ENCODE measurements around the gene PAAF1. TPM values are rescaled to one million over a fixed set of nuclear protein-coding genes. Genes with fewer than 3 reads are reported as not detected.

The PAAF1 gene
- total and polyA plus RNA-seq, 8 donors, result 8.0 to 15.9 (median 11.4) TPM

GRCh38 chr11:73961321-73961720 is 84.5 kb downstream of the PAAF1 start:
- no peak for TF ChIP-seq CTCF (IDR thresholded peaks at IDR 0.05)
- Histone ChIP-seq H3K27ac (no peak overlapping the region), H3K27me3 (no peaks in the 10 kb centered on the region), H3K36me3 (no peaks in the 10 kb centered on the region), H3K4me1 (no peaks in the 10 kb centered on the region), H3K9me3 (no peaks in the 10 kb centered on the region), H3K4me3 (no peak overlapping the region)
- peak in 1 of 4 donors; percentile 12 for ATAC-seq
- DNase-seq, result no peak
- 63% methylated on average over 4 of the region's 4 CpGs for WGBS, 2 donors
- FAIRE-seq, result no peak
- intact Hi-C loops (cut with DNase I), result loop anchor here in 1 of 3 donors (10.0 kb wide), 1 partner anchor 113 kb away; no protein-coding TSS in a partner anchor

- intact Hi-C loops (cut with DNase I), result loop anchor here in 1 of 3 donors (10.0 kb wide), 1 partner anchor 113 kb away; no protein-coding TSS in a partner anchor
Measured at GRCh38 chr11:73962101-73962705, 85.4 kb downstream of the PAAF1 start.

GRCh38 chr11:73963861-73964260 is 87.1 kb downstream of the PAAF1 start:
- no peak overlapping the region for H3K27ac ChIP-seq
- H3K4me3 ChIP-seq, result no peak overlapping the region
- 68 to 71% methylated on average over 8 of the region's 8 CpGs for WGBS, 2 donors
- intact Hi-C loops (cut with DNase I), result loop anchor here in 1 of 3 donors (10.0 kb wide), 1 partner anchor 111 kb away; no protein-coding TSS in a partner anchor
- no peaks in the 10 kb centered on the region for H3K4me1 ChIP-seq
- no peak for ATAC-seq
- TF ChIP-seq CTCF (IDR thresholded peaks at IDR 0.05), result no peak
- H3K27me3 ChIP-seq, result no peaks in the 10 kb centered on the region
- H3K9me3 ChIP-seq, result no peaks in the 10 kb centered on the region
- H3K36me3 ChIP-seq, result no peaks in the 10 kb centered on the region
- no peak for DNase-seq
- no peak for FAIRE-seq

More at GRCh38 chr11:73962101-73962705, 85.4 kb downstream of the PAAF1 start:
- no peaks in the 10 kb centered on the region for H3K36me3 ChIP-seq
- H3K4me1 ChIP-seq, result no peaks in the 10 kb centered on the region
- H3K9me3 ChIP-seq, result no peaks in the 10 kb centered on the region
- no peak for ATAC-seq
- 68 to 82% methylated on average over 7 of the region's 7 CpGs for WGBS, 2 donors
- H3K4me3 ChIP-seq, result no peak overlapping the region
- peak in 1 of 6 donors; percentile 3 for DNase-seq
- no peaks in the 10 kb centered on the region for H3K27me3 ChIP-seq
- no peak for TF ChIP-seq CTCF (IDR thresholded peaks at IDR 0.05)
- no peak overlapping the region for H3K27ac ChIP-seq
- no peak for FAIRE-seq

- no peak overlapping the region for H3K4me3 ChIP-seq
- no peak for ATAC-seq
- no peaks in the 10 kb centered on the region for H3K9me3 ChIP-seq
- no peak for FAIRE-seq
- no peaks in the 10 kb centered on the region for H3K27me3 ChIP-seq
- no peaks in the 10 kb centered on the region for H3K4me1 ChIP-seq
- no peak for TF ChIP-seq CTCF (IDR thresholded peaks at IDR 0.05)
- intact Hi-C loops (cut with DNase I), result loop anchor here in 1 of 3 donors (10.0 kb wide), 1 partner anchor 110 kb away; no protein-coding TSS in a partner anchor
- H3K27ac ChIP-seq, result no peak overlapping the region
- peak in 1 of 6 donors; percentile 35 for DNase-seq
- no peaks in the 10 kb centered on the region for H3K36me3 ChIP-seq
- 64 to 69% methylated on average over 10 of the region's 10 CpGs for WGBS, 2 donors
Measured at GRCh38 chr11:73965076-73965763, 88.4 kb downstream of the PAAF1 start.

GRCh38 chr11:73965764-73966121 is 88.9 kb downstream of the PAAF1 start:
- Histone ChIP-seq H3K27me3 (no peaks in the 10 kb centered on the region), H3K4me1 (no peaks in the 10 kb centered on the region), H3K36me3 (no peaks in the 10 kb centered on the region), H3K4me3 (no peak overlapping the region), H3K27ac (no peak overlapping the region), H3K9me3 (no peaks in the 10 kb centered on the region)
- 38 to 50% methylated on average over 2 of the region's 2 CpGs for WGBS, 2 donors
- ATAC-seq (no peak), DNase-seq (no peak), FAIRE-seq (no peak)
- intact Hi-C loops (cut with DNase I), result loop anchor here in 1 of 3 donors (10.0 kb wide), 1 partner anchor 109 kb away; no protein-coding TSS in a partner anchor
- no peak for TF ChIP-seq CTCF (IDR thresholded peaks at IDR 0.05)
